Skin of body (tissue), 2 donors: ENCODE results near the gene DDIT3. TPM values are rescaled to one million over a fixed set of nuclear protein-coding genes. Genes with fewer than 3 reads are reported as not detected.

Source experiments
- DNase-seq: peaks from one replicate; lab custom pipeline; 2025; lab: John Stamatoyannopoulos, UW
- total RNA-seq: library from RNA; depleted of rRNA; stranded (reverse); fragments of >200 nt; gene quantifications from one replicate; pipeline ENCODE4 v1.2.3, GENCODE V29; 2014

The DDIT3 gene
- total RNA-seq, 1 donor from 2014 or later, result 38.4 TPM

DNA sequence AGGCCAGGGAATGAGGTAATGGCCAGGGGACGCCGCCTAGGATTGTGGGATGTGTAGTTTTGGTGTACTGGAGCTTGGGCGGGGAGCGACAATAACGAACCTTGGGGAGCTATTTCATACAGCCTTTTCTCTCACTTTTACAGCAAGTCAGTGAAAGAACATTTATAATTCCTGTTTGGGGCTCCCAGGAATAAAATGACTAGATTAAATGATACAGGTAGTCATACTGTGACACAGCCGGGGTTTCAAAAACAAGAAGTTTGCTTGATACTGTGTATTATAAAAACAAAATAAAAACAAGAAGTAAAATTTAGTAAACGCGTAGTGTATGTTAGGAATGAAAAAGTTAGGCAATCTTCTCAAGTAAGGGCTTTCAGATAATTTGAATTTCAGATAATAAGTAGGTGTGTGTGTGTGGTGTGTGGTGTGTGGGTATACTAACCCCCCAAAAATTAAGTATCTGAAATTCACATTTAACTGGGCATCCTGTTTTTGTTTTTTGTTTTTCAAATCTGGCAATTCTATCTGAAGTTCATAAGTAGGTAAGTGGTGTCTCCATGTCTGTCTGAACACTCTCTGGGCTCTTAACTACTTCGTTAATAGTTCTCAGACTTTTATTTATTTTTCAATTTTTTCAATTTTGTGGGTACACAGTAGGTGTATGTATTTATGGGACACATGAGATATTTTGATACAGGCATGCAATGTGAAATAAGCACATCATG lies 27.1 kb upstream of the DDIT3 start:
- no peak for DNase-seq

DNA sequence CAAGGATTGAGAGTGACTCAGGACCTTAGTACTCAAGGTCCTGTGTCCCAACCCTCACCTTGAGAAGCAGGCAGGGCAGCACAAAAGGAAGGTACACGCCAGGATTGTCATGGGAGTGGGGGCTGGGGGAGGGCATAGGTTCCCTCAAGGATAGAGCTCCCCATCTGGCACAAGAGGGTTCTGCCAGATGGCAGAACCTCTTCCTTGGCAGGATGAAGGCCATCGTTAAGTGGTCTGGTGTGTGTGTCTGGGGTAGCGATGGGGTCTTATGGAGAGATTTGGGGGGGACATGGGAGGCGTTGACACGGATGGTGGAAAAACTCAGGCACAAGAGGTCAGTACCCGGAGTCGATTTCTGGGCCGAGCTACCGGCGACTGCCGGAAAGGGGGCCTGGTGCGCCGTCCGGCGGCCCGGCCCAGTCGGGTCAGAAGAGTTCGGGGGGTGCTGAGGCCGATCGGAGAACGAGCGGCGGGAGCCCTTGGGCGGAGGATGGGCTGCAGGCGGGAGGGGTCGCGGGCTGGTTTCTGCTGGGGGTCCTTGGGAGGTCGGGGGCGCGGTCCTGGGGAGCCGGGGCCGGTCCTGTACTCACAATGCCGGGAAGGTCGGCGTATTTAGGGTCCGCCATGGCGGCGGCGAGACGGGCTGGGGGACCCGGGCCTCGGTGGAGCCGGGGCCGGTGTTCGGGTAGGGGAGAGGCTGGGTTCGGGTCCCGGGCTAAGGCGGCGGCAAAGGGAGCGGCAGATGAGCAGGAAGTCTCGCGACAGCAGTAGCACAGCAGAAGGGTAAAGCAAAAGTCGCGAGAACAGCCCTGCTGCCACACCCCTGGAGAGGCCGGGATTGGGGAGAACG lies 26.3 kb upstream of the DDIT3 start, which contains the start of gene DCTN2:
DCTN2 (minus strand) TSS at position 755 of the 850 bp plus-strand sequence; CDS start at position 626, 129 bp downstream.
- peak; percentile 97 for DNase-seq

DNA sequence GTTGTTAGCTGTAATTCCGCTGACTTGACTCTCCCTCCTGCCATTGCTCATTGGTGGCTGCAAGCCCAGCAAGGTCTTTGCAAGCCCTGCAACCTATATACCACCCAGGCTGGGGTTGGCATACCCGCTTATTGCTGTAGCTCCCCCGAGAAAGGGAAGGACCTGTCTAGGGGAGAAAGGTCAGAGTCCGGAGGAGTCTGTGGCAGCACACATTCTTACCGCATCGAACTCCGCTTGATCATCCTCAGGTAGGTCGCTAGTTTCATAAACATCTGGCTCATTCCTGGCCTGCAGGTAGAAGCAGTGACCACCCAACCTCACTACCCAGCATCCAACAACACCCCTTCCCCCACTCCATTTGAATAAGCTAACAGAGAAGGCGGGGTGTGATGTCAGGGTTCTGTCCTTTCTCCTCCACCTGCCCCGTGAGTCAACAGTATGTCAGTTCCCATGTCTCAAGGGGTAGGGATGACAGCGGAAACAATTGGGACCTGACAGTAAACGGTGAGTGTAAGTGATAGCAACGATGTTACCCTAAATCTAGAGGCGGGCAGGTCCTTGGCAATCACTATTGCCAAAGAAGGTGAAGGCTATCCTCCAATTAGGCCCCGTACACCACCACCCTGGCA lies 25.6 kb upstream of the DDIT3 start:
- no peak for DNase-seq

DNA sequence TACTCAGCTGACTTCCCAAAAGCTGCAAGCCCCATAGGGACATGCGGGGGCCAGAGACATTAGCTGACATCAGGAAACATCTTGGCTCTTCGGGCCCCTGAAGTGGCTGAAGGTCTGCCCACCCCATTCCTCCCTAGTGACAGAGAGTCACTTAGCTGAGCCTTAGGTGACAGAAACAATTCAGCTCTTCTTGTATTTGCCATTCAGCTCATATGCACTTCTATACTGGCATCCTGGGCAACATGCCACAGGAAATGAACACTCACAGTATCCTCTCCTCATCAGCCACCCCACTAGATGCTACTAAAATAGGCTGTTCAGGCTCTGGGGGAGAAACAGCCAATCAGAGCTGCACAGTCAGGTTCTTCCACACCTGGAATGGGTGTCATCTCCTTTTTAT lies 23.3 kb upstream of the DDIT3 start:
- no peak for DNase-seq

DNA sequence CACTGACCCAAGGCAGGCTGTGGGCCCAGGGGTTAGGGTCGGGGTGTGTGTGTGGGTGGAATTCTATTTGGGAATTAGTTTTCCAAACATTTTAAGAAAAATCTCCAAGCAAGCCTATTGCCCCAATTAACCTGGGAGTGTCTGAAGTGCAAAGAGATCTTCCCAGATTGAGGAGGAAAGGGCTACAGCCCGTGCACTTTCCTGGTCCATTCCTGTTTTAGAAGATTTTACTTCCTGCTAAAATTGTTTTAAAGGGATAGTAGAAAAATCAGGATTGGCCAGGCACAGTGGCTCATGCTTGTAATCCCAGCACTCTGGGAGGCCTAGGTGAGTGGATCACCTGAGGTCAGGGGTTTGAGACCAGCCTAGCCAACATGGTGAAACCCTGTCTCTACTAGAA lies 21.4 kb upstream of the DDIT3 start:
- no peak for DNase-seq

DNA sequence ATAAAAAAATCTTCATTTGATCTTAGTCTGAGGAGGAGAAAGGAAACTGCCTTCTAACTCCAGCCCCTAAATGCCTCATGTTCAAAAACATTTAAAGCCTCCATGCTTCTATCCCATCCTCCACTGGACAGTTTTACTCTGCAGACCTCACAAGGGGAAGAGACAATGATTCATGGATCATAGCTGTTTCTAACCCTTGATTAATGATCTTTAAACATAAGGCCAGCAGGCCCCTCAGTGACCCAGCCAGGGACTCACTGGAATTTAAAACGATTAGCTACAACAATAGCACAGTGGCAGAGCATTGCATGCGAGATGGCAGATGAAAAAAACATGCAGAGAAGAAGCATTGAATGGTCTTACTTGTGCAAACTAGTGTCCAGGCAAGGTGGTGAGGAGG lies 20.7 kb upstream of the DDIT3 start:
- no peak for DNase-seq

DNA sequence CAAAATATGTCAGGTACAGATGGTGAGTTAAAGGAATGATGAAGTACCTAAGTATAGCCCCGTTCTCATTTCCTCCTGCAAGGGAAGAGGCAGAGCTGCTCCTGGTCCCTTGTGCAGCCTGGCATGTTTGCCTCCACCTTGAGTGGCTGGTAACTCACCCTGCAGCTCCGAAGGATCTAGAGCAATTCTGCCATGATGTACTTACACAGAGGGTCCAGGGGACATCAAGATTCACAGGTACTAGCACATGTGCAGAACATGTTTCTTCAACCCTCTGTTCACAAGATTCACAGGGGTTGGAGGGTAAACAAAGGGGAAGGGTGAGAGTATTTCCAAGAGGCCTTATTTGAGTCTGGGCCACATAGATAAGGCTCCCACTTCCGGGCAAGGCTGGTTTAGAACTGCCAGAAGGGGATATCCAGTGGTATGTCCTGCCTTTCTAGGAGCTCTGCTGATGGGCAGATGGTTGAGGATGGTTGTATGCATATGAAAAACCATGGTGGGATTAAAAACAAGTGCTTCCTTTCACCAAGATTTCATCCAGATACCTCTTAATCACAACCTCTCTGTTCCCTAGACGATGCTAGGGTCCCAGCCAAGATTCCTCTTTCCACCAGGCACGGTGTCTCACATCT lies 18.9 kb upstream of the DDIT3 start:
- DNase-seq, result no peak

DNA sequence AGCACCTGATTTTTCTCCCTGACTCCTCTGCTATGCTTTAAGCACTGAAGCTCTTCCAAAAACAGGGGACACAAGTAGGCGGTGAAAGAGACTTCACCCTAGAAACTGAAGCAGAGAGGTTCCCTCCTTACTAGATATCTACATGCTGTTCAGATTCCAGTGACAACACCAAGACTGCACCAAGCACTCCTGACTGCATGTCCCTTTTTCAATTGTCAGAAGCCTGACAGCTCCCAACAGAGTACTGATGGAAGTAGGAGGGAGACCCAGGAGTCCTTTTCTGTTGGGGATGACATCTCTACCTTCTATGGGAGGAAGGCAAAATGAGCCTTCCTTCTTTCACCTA lies 16.3 kb upstream of the DDIT3 start:
- no peak for DNase-seq

DNA sequence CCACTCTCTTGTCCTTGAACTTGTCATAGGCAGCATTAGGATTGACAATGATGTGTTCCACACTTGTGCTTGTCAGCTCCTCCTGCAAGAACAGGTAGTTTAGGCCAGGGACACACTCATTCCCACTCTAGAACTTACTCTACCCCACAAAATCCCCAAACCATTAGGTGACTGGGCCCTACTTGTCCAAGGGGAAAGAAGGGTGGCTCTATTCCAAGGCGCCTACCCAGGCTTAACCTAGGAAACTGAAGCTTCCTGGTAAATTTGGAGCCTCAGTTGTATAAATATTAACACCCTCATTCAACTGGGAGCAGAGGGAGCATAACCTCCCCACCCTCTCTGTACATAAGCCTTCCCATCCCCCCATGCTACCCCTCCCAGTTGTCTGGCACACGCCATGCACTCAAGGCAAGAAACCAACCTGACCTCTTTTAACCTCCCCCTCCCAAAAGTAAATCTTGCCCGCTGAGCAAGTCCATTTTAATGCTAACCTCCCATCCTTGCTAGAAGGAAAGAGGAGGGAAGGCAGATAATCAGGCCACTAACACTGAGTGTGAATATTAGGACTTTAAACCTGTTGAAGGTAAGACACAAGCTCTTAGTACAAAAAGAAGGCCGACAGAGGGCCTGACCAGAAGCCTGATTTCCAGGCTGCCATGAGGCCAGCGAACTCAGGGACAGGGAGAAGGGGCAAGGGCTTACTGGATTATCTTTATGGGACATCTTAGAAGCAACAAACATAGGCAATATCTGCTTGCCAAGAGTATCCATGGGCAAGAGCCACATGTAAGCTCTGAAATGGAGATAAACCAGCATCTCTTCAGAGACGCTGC lies 15.7 kb upstream of the DDIT3 start:
- DNase-seq, result no peak

DNA sequence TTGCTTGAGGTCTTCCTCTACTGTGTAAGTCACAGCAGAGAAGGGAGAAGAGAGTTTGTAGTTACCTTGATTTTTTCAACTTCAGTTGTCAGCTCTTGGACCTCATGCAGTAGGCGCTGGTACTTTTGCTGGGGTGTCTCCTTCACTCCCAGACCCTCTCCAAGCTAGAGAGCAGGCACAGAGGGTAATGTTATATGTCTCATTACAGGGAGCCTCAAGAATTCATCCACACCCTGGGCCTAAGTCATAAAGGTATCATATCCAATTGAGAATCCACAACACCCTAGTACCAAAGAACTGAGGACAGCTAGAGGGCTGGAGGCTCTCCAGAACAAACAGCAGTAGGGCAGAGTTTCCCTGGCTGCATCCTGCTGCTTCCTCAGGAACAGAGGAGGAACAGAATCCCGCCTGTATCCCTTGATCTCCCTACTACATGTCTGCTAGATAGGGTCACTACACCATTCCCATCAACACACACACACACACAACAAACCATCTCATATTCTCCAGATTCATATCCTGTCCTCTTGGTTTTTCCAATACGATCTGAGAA lies 14.8 kb upstream of the DDIT3 start:
- no peak for DNase-seq

DNA sequence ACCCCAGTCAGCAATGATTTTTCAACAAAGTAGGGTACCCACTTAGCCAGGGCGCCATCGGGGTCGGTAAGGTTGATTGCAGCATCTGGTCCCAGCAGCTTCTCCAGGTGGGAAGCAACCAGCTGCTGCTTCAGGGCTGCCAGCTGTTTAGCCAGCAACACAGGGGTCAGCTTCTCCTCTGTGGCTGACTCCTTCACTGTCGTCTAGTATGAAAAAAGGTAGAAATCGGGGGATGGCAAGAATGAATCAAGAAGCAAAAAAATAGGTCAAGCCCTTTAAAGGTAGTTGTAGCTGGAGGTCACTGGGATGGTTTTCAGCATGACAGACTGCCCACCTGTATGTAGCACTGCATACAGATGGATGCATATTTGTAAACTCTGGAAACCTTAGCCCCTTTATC lies 13.9 kb upstream of the DDIT3 start:
- no peak for DNase-seq

DNA sequence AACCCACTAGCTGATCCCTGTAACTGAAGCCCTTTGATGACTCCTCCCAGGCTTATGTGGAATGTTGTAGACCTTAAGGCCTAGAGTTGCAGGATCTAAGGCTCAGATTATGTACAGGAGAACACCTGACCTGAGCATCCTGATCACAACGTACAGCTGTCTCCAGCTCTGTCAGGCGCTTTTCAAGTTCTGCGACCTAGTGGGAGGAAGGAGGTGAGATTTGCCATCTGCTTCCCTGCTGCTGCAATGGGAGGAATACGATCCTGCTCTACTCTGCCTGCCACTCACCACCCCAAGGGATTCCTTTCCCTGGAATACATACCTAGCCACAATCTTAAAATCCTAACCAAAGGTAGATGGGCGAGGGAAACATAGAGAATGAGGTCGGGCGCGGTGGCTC lies 12.8 kb upstream of the DDIT3 start:
- DNase-seq, result no peak

DNA sequence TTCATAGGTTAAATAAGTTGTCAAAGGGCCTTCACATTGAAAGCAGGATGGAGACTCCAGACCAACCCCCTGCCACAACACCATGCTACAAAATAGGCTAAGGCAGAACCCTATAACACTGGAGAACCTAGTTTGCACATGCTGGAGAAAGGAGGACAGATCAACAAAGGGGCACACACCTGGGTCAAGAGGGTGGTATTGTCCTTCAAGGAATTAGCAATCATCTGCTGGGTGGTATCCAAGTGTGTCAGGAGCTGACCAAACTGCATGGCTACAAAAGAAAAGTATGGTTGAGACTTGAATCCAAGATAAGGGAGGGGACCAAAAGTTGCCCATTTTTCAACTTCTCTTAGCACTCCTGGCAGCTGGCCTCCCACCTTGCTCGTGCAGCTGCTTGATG lies 11.5 kb upstream of the DDIT3 start:
- no peak for DNase-seq

DNA sequence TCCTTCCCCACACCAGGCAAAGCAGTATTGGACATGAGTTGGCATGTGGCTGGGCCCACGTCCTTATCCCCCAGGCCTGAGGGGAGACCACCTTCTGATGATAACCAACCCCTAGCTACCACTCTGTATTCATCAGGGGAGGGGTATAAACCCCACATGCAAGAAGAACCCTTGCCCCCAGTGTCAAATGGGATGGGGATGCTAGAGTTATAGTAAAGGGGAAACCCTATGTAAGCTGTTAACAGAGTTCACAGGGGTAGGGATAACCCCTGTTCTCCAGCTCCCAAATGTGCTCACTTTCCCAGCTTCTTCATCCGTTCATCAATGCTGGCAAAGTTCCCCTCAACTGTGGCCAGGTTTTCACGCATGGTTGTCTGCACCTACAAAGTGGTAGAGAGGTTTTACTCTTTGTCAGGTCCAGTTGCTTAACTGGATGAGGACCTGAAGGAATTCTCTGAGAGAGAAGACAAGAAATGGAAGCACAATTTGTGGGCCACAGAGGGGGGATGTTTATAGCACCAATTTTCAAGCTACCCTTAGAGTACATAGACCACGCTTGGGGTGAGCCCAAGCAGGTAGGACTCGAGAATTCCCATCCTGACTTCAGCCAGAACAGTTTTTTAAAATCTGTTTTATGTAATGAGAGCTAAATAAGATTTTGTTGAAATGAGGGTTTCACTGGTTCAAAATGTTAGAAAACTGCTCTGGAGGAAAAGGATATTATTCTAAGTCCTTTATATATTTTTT lies 10.3 kb upstream of the DDIT3 start:
- DNase-seq, result no peak

DNA sequence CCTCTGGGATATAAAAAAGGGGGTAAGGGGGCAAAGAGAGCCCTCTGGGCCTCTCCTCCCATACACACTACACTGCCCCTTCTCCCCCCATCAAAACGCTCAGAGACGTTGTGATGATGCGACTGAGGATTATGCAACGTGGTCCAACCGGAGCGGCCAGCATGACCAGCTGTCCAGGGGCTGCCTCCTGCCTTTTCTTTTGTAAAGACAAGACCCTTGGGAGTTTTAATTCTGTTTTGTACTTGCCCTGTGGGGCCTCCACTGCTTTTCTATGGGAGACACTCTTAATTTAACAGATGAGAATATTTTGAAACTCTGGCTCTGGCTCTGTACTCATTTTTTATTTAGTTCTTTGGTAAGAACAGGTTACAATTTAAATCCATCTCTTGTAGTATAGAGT lies 9.5 kb upstream of the DDIT3 start:
- no peak for DNase-seq

DNA sequence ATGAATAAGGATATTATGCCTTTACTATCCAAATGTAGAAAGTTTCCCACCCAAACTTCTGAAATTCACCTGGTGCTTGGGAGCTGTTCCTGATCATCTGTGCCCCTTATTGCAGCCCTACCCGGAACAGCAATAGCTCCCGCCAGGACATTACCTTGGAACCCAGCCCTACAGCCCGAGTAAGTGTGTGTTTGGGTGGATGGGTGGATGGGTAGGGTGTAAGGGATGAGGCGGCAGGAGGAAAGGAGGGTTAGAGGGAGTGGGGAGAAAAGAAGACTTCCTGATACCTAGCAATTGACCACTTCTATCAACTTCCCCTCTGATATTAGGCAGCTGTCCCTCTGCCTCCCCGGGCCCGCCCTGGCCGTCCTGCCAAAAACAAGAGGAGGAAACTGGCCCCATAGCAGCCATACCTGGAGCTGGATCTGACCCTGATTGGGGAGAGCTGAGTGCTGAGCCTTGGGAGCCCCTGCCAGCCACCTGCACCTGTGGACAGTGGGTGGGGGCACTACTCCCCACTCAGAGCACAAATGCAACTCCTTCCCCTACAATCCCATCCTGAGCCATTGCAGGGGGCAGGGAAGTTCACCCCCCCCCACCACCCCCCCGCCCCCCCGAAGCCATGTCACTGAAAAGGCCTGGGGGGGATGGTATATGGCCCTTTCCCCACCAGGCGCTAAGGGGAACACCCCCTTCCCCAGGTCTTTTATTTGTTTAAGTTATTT lies 8.7 kb upstream of the DDIT3 start:
- no peak for DNase-seq

DNA sequence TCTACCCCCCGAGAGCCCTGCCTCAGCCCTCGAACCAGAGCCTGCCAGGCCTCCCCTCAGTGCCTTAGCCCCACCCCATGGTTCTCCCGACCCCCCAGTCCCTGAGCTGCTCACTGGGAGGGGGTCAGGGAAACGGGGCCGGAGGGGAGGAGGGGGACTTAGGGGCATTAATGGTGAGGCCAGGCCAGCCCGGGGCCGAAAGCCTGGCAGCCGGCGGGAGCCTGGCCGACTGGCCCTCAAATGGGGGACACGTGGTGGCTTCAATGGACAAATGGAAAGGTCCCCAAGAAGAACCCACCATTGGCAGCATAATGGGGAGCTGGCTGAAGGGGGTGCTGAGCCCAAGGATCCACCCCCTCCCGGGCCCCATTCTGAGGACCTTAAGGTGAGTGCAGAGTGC lies 7.9 kb upstream of the DDIT3 start:
- DNase-seq, result no peak

DNA sequence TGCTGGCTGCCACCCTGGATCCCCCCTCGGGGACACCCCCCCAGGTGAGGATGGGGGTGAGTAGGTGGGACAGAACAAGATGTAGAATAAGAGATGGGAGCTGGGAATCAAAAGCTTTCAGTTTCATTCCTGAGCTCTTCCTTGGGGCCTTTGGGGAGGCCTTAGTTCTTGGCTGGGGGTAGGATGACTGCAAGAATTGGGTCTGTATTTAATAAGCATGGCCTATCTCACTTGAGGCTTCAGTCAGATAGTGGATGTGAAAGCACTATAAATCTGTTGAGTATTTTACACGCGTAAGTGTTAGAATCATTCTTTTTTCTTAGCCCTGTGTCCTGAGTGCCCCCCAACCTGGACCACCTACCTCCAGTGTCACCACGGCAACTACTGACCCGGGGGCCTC lies 6.9 kb upstream of the DDIT3 start:
- DNase-seq, result peak; percentile 19

DNA sequence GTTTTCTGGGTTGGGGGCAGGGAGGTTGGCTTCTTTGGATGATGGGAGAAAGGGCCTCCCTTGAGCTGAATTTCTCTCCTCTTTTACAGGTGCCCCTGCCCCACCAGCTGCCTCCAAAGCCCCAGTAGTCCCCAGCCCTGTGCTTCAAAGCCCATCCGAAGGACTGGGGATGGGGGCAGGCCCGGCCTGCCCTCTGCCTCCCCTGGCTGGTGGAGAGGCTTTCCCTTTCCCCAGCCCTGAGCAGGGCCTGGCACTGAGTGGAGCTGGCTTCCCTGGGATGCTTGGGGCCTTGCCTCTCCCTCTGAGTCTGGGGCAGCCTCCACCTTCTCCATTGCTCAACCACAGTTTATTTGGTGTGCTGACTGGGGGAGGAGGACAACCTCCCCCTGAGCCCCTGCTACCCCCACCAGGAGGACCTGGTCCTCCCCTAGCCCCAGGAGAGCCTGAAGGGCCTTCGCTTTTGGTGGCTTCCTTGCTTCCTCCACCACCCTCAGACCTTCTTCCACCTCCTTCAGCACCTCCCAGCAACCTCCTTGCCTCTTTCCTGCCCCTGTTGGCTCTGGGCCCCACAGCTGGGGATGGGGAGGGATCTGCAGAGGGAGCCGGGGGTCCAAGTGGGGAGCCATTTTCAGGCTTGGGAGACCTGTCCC lies 6.3 kb upstream of the DDIT3 start:
- no peak for DNase-seq
